Measurements from ENCODE around the gene PDLIM1.

GRCh38 chr10:95300022-95300539 is 9.3 kb upstream of the PDLIM1 start:
- no peak for TF ChIP-seq CTCF (IDR thresholded peaks at IDR 0.05 in 8 of 11, conservative IDR thresholded peaks at IDR 0.05 in 3 of 11)
- no peak for TF ChIP-seq POLR2A (IDR thresholded peaks at IDR 0.05)
